Lung (tissue), 12 donors: ENCODE measurements around the gene CCDC194. TPM values are rescaled to one million over a fixed set of nuclear protein-coding genes. Genes with fewer than 3 reads are reported as not detected.
A peak's percentile ranks its signal among the peaks of the same experiment; 100 is the strongest.

Experiments used
- ATAC-seq: fragments of 200-7000 bp; cut with Tn5 transposase; one replicate; pipeline ENCODE4 v1.9.1; 2020; ENCODE audit warnings: moderate number of reproducible peaks; ENCODE audit not compliant: insufficient read depth, low FRiP score
- DNase-seq, 3 donors: peaks; one replicate each; pipeline ENCODE4 v3.0.0-alpha.2; 2013 to 2017
- H3K27ac ChIP-seq, 2 donors: one replicate each; pipeline ENCODE4 v1.5.1; 2013; ENCODE audit warnings: mild to moderate bottlenecking in 2 of 2, moderate library complexity in 2 of 2, control low read depth in 1 of 2, inconsistent platforms in 1 of 2, low read depth in 1 of 2, low read length in 1 of 2
- H3K27me3 ChIP-seq, 3 donors: one replicate each; pipeline ENCODE4 v1.5.1; 2013; ENCODE audit warnings: low read length in 2 of 3; ENCODE audit not compliant: control insufficient read depth in 3 of 3, insufficient read depth in 3 of 3
- H3K36me3 ChIP-seq, 4 donors: one replicate each; pipeline ENCODE4 v1.5.1; 2013; ENCODE audit warnings: low read length in 4 of 4, mild to moderate bottlenecking in 1 of 4, moderate library complexity in 1 of 4; ENCODE audit not compliant: control insufficient read depth in 4 of 4, insufficient read depth in 4 of 4
- H3K4me1 ChIP-seq, 5 donors: one replicate each; pipeline ENCODE4 v1.5.1; 2013; ENCODE audit warnings: low read length in 5 of 5, mild to moderate bottlenecking in 2 of 5, moderate library complexity in 1 of 5; ENCODE audit not compliant: control insufficient read depth in 5 of 5, insufficient read depth in 5 of 5
- H3K4me3 ChIP-seq: one replicate; pipeline ENCODE4 v1.5.1; 2013; ENCODE audit warnings: mild to moderate bottlenecking, control low read depth, moderate library complexity
- H3K9ac ChIP-seq, 2 donors: one replicate each; pipeline ENCODE4 v1.5.1; 2013; ENCODE audit warnings: low read length in 2 of 2, control low read depth in 1 of 2; ENCODE audit not compliant: insufficient read depth in 1 of 2
- H3K9me3 ChIP-seq, 4 donors: one replicate each; pipeline ENCODE4 v1.5.1; 2013; ENCODE audit warnings: low read length in 3 of 4, mild to moderate bottlenecking in 1 of 4, moderate library complexity in 1 of 4; ENCODE audit not compliant: control insufficient read depth in 4 of 4, insufficient read depth in 3 of 4
- WGBS, 2 donors: extraction: QIAGEN DNeasy Blood & Tissue Kit; methylation state at CpG; one replicate each; pipeline ENCODE4 v1.1.7; 2013; 5-methylcytosine and 5-hydroxymethylcytosine counted together
- polyA plus RNA-seq, 2 donors: library from polyadenylated mRNA; stranded (reverse); fragments of 200-250 nt; gene quantifications; one replicate each; pipeline ENCODE4 v1.2.1, GENCODE V29; 2013
- total RNA-seq, 2 donors: library from RNA; depleted of rRNA in 1 of 2; stranded (reverse); fragments of >200 nt in 1 of 2; gene quantifications; one replicate each; pipeline ENCODE4 v1.2.1, GENCODE V29; 2014 to 2021
- TF ChIP-seq, protein P1 (sequence below): IDR thresholded peaks from 2 replicates; pipeline ENCODE4 v1.5.1; 2012; ENCODE audit warnings: mild to moderate bottlenecking; ENCODE audit errors: control extremely low read depth, extremely low read depth
- donor health status: control.
- donor health status: control.
- donor health status: Bipolar disorder and iron deficiency.
- donor health status: healthy.
- donor health status: DM: yes; HTN: yes; CAD: no.

The CCDC194 gene
- total and polyA plus RNA-seq, 4 donors: 0.13 to 0.74 (median 0.37) TPM; not detected in 1

DNA sequence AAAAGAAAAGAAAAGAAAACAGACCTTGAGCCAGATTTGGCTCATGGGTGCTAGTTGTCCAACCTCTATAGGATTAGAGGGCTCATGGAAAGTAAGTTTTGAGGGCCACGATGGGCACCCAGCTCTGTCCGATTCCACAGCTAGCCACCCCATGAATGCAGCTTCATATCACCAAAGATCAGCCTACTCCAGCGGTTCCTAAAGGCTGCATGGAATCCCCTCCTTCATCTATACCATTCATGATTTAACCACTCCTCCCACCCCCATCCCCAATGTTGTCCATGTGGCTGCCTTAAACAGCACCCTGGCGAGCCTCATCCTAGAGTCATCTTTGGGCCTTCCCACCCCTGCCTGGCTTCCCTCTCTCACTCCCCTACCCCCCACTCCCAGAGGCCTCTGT lies 27.9 kb upstream of the CCDC194 start:
- Histone ChIP-seq H3K9me3 (no peaks in the 10 kb centered on the region), H3K9ac (no peak overlapping the region), H3K4me1 (peaks cover 0 to 10% (median 4%) of the 10 kb centered on the region in 5 donors), H3K27ac (no peak overlapping the region), H3K4me3 (no peak overlapping the region), H3K27me3 (no peaks in the 10 kb centered on the region), H3K36me3 (peaks cover 0 to 7% (median 3%) of the 10 kb centered on the region in 4 donors)
- DNase-seq: no peak
- TF ChIP-seq, protein P1, sequence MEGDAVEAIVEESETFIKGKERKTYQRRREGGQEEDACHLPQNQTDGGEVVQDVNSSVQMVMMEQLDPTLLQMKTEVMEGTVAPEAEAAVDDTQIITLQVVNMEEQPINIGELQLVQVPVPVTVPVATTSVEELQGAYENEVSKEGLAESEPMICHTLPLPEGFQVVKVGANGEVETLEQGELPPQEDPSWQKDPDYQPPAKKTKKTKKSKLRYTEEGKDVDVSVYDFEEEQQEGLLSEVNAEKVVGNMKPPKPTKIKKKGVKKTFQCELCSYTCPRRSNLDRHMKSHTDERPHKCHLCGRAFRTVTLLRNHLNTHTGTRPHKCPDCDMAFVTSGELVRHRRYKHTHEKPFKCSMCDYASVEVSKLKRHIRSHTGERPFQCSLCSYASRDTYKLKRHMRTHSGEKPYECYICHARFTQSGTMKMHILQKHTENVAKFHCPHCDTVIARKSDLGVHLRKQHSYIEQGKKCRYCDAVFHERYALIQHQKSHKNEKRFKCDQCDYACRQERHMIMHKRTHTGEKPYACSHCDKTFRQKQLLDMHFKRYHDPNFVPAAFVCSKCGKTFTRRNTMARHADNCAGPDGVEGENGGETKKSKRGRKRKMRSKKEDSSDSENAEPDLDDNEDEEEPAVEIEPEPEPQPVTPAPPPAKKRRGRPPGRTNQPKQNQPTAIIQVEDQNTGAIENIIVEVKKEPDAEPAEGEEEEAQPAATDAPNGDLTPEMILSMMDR: no peak
- no peak for ATAC-seq
- 97 to 99% methylated on average over 4 of the region's 4 CpGs for WGBS, 2 donors

DNA sequence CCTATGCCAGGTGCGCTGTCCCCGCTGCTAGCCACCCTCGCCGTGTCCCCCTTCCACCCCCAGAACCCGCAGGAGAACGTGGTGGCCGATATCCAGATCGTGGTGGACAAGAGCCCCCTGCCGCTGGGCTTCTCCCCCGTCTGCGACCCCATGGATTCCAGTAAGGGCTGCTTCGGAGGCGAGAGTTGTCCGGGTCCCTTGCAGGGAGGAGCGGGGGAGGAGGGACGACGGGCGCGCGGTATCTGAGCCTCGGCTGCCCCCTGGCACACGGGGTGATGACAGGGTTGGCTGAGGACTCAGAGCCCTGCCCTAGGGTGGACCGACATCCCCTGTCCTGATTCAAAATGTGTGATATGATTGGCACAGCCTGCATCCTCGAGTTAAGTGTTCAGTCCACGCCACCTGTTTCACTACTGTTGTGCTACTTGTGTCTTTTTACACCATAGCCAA lies 26.5 kb upstream of the CCDC194 start:
- Histone ChIP-seq H3K27me3 (no peaks in the 10 kb centered on the region), H3K36me3 (peaks cover 0 to 7% (median 3%) of the 10 kb centered on the region in 4 donors), H3K4me1 (peaks cover 0 to 13% (median 4%) of the 10 kb centered on the region in 5 donors), H3K9ac (peak overlapping the region in 1 of 2 donors; percentile 6), H3K4me3 (peak overlapping the region; percentile 77), H3K27ac (peak overlapping the region in 1 of 2 donors; percentile 0), H3K9me3 (no peaks in the 10 kb centered on the region)
- ATAC-seq (no peak), DNase-seq (peak; percentile 40 to 43 (median 42))
- WGBS, 2 donors: 5 to 7% methylated on average over 25 of the region's 25 CpGs
- TF ChIP-seq, protein P1: peak; percentile 11

DNA sequence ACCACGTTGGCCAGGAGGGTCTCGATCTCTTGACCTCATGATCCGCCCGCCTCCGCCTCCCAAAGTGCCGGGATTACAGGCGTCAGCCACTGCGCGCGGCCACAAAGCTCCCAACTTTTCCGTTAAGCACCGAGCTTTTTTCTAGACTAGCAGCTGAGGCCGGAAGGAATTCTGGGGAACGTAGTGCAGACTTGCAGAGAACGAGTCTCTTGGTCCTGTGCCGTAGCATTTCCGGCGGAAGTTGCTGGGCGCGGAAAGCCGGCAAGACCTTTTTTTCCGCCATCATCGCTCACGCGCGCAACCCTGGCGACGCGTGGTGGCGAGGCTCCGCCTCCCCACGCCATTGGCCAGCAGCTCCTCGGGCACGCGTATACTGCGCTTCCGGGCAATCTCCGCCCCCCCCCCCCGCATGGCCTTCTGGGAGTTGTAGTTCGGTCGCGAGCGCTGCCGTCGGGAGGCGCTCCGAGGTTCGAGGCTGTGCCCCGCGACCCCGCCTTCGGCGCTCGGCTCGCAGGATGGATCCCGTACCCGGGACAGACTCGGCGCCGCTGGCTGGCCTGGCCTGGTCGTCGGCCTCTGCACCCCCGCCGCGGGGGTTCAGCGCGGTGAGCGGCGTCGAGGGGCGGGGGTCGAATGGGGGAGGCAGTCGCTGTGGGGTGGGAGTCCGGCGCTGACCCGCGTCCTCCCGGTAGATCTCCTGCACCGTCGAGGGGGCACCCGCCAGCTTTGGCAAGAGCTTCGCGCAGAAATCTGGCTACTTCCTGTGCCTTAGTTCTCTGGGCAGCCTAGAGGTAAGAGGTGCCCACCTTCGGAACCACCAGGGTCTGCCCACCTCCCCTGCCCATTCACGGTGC lies 25.9 kb upstream of the CCDC194 start, which contains the start of gene MVB12A:
MVB12A (plus strand) TSS at position 427 of the 854 bp plus-strand sequence; CDS start at position 516, 89 bp downstream.
- peaks cover 0 to 7% (median 3%) of the 10 kb centered on the region in 4 donors for H3K36me3 ChIP-seq
- peak within 1 kb of the TSS; percentile 6 to 89 for H3K9ac ChIP-seq
- WGBS, 2 donors: 0 to 1% methylated on average over 66 to 85 of the region's 85 CpGs
- no peaks in the 10 kb centered on the region for H3K9me3 ChIP-seq
- H3K27ac ChIP-seq: peak within 1 kb of the TSS; percentile 75 to 80
- TF ChIP-seq, protein P1: no peak
- DNase-seq (peak; percentile 99 to 100 (median 99)), ATAC-seq (peak; percentile 97)
- H3K27me3 ChIP-seq: no peaks in the 10 kb centered on the region
- H3K4me3 ChIP-seq: peak within 1 kb of the TSS; percentile 77
- H3K4me1 ChIP-seq: peaks cover 0 to 14% (median 4%) of the 10 kb centered on the region in 5 donors
